ENCODE data around the gene SERPINA4. TPM values are rescaled to one million over a fixed set of nuclear protein-coding genes. Genes with fewer than 3 reads are reported as not detected.

The SERPINA4 gene
- total RNA-seq, 2 donors from 2014 or later: not detected

DNA sequence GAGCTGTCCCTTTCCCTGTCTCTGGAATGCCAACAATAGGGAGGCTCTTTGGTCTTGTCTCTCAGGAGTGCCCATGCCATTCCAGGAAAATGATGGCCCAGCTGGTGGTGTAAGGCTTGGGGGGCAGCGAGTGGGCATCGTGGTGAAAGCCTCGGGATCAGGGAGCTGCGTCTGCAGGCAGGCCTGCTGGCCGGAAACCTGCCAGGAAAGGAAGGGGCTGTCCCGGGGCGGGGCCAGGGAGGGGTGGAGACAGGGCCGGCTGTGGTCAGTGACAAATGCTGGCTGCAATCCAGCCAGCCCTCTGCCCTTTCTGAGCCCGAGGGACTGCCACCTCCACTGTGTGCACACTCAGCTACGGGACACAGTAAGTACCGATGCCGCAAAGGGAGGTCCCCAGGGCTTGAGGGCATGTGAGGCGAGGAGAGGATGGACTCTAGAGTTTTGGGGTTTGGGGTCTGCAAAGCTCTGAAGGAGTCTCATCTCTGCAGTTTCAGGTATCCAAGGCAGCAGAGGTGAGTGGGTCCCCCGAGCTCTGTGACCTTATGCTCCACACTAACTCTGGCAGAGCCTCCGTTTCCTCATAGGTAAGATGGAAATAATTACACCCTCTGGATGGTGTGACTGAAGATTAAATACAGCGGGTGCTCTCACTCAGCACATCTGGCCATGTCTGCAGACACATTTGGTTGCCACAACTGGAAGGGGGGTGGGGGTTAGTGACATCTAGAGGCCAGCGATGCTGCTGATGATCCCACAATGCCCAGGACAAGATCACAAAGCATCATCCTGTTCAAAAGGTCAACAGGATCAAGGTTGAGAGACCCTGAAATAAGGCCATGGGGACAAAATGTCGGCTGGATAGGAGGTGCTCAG lies 20.1 kb downstream of the SERPINA4 start, which contains the start of gene SERPINA5:
Gene SERPINA5 (plus strand): TSS at position 300 of the 873 bp plus-strand sequence. CDS start 5,937 bp downstream, outside the sequence.
- DNase-seq (no peak), ATAC-seq (no peak)
- no peak within 1 kb of the TSS for H3K4me3 Mint-ChIP-seq
- H3K27me3 Mint-ChIP-seq: peaks cover 35% of the 10 kb centered on the region
- no peak within 1 kb of the TSS for H3K27ac Mint-ChIP-seq
- H3K4me1 Mint-ChIP-seq: no peaks in the 10 kb centered on the region
- H3K9me3 ChIP-seq (ENCODE audit: control insufficient read depth, low read length, poor library complexity, severe bottlenecking): no peaks in the 10 kb centered on the region
- H3K36me3 Mint-ChIP-seq (ENCODE audit: low read depth): peaks cover 2% of the 10 kb centered on the region

DNA sequence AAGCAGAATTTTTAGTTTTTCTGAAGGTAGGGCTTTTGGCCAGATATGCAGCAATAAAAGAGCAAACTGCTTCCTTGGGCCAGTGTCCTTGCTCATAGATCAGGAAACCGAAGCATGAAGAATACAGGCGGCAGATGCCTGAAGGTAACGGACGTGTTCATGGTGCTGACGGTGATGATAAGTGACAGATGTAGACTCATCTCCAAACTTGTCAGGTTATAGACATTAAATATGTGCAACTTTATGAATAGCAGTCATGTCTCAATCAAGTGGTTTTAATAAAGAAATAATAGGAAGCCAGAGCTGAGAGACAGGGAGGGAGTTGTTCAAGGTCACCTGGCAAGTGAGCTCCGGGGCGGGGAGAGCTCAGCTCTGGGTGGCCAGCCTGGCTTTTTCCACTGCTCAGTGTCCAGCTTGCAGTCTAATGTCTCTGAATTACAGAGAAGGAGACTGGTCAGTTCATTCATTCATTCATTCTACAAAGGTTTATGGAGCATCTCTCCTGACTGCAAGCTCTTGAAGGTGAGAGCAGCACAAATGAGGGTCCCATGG lies 21.0 kb downstream of the SERPINA4 start:
- Mint-ChIP-seq H3K4me1 (no peaks in the 10 kb centered on the region), H3K36me3 (ENCODE audit: low read depth) (peaks cover 2% of the 10 kb centered on the region), H3K27ac (peak overlapping the region; percentile 56), H3K27me3 (peaks cover 38% of the 10 kb centered on the region), H3K4me3 (no peak overlapping the region)
- no peaks in the 10 kb centered on the region for H3K9me3 ChIP-seq (ENCODE audit: control insufficient read depth, low read length, poor library complexity, severe bottlenecking)
- DNase-seq: no peak
- no peak for ATAC-seq

DNA sequence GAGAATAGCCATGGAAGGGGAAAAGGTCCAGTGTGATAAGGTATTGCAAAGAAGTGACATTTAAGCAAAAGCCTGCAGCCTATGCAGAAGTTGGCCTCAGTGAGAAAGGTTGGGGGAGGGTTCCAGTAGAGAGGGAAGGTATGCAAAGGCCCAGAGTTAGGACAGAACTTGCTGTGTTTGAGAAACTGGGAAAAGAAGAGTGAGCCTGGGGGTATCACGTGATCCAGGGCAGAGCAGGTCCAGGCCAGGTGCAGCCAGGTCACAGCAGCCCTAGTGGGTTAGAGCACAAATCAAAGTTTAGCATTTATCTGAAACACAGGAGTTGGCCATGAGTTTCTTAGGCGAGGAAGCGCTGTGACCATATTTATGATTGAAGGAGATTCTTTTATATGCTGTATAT lies 21.6 kb downstream of the SERPINA4 start:
- peaks cover 2% of the 10 kb centered on the region for H3K36me3 Mint-ChIP-seq (ENCODE audit: low read depth)
- DNase-seq (no peak), ATAC-seq (no peak)
- no peaks in the 10 kb centered on the region for H3K9me3 ChIP-seq (ENCODE audit: control insufficient read depth, low read length, poor library complexity, severe bottlenecking)
- H3K27me3 Mint-ChIP-seq: peaks cover 44% of the 10 kb centered on the region
- H3K4me3 Mint-ChIP-seq: no peak overlapping the region
- no peaks in the 10 kb centered on the region for H3K4me1 Mint-ChIP-seq
- H3K27ac Mint-ChIP-seq: peak overlapping the region; percentile 56

DNA sequence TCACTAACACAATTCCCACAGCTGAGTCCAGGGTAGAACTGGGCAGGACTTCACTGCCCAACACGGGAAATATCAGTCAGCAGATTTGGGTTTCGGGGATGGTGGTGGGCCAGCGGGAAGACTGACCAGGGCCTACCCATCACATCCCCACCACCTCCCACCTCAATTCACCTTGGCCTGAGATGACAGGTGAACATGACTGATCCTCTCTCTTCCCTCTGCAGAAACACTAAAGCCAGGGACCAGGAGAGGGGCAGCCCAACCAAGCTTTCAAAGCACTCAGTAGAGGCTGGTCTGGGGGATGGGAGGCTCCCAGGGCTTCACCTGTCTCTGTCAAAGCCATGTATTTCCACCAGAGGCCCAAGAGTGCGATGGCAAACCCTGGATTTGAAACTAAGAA lies 22.3 kb downstream of the SERPINA4 start:
- Mint-ChIP-seq H3K27me3 (peaks cover 45% of the 10 kb centered on the region), H3K4me1 (no peaks in the 10 kb centered on the region), H3K27ac (no peak overlapping the region), H3K4me3 (no peak overlapping the region), H3K36me3 (ENCODE audit: low read depth) (peaks cover 2% of the 10 kb centered on the region)
- ATAC-seq: no peak
- DNase-seq: no peak
- H3K9me3 ChIP-seq (ENCODE audit: control insufficient read depth, low read length, poor library complexity, severe bottlenecking): no peaks in the 10 kb centered on the region

DNA sequence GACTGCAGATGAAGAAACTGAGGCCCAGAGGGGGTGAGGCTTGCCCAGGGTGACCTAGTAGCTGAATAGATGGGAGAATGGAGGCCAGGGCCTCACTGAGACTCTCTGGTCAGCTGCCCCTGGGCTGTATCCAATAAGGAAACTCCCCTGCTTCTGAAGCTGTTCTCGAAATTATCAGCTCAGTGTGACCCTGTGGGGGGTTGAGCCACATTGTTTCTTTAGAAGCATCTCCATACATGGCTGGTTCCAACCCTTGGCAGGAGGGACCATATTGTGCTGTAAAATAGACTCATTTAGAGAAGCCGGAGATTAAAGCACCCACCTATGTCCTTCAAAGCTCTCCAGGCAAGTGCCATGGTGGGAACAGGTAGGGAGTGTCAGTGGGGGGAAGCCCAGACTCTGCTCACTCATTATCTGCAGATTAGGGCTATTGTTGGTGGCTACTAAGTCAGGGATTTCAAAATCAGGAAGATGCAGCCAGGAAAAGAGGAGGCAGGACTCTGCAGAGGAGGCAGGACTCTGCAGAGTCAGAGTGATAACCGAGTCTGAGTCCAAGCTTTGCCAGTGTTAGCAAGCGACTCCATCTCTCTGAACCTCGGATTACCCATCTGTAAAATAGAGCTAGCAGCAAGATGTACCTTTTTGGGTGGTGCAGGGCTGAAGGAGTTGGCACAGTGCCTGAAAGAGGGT lies 23.5 kb downstream of the SERPINA4 start:
- ATAC-seq: no peak
- H3K27ac Mint-ChIP-seq: no peak overlapping the region
- H3K4me1 Mint-ChIP-seq: no peaks in the 10 kb centered on the region
- H3K27me3 Mint-ChIP-seq: peaks cover 45% of the 10 kb centered on the region
- H3K36me3 Mint-ChIP-seq (ENCODE audit: low read depth): peaks cover 2% of the 10 kb centered on the region
- H3K4me3 Mint-ChIP-seq: no peak overlapping the region
- H3K9me3 ChIP-seq (ENCODE audit: control insufficient read depth, low read length, poor library complexity, severe bottlenecking): no peaks in the 10 kb centered on the region
- DNase-seq: no peak

DNA sequence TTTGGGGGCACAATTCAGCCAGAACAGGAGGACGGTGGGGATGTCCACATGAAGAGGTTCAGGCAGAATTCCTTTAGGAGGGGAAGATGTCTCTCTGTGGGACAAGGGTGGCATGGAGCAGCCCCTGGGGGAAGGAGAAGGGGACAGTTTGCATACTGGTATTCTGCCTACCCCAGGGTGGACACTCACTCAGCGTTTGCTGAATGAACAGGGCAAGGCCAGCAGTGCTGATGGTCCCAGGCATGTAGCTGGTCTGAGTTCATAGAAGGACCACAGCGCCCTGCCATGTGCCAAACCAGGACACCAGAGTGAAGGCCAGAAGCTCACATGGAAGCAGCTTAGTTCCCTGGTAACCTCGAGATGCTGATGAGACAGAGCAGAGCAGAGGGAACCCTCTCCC lies 25.4 kb downstream of the SERPINA4 start:
- Mint-ChIP-seq H3K4me3 (no peak overlapping the region), H3K4me1 (no peaks in the 10 kb centered on the region), H3K36me3 (ENCODE audit: low read depth) (peaks cover 2% of the 10 kb centered on the region), H3K27me3 (peaks cover 45% of the 10 kb centered on the region), H3K27ac (no peak overlapping the region)
- ATAC-seq: no peak
- no peak for DNase-seq
- H3K9me3 ChIP-seq (ENCODE audit: control insufficient read depth, low read length, poor library complexity, severe bottlenecking): no peaks in the 10 kb centered on the region

DNA sequence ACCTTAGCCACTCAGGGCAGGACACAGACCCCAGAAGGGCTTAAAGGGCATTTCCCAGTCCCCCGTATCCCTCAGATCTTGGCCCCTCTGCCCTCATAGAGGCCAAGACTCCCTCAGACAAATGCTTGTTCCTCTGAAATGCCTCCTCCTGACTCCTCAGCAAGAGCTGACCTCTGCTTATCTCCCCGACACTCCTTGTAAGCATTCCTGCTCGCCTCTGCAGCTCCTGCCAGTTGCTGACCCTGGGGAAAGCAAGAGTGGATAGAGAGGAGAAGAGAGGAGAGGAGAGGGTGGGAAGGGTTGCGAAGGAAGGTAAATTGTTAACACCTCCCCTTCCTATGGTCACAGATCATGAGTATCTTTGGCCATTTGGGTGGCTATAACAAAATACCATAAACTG lies 27.1 kb downstream of the SERPINA4 start:
- no peaks in the 10 kb centered on the region for H3K9me3 ChIP-seq (ENCODE audit: control insufficient read depth, low read length, poor library complexity, severe bottlenecking)
- no peaks in the 10 kb centered on the region for H3K4me1 Mint-ChIP-seq
- no peak for ATAC-seq
- H3K27me3 Mint-ChIP-seq: peaks cover 28% of the 10 kb centered on the region
- H3K36me3 Mint-ChIP-seq (ENCODE audit: low read depth): no peaks in the 10 kb centered on the region
- no peak for DNase-seq
- H3K4me3 Mint-ChIP-seq: no peak overlapping the region
- H3K27ac Mint-ChIP-seq: no peak overlapping the region

DNA sequence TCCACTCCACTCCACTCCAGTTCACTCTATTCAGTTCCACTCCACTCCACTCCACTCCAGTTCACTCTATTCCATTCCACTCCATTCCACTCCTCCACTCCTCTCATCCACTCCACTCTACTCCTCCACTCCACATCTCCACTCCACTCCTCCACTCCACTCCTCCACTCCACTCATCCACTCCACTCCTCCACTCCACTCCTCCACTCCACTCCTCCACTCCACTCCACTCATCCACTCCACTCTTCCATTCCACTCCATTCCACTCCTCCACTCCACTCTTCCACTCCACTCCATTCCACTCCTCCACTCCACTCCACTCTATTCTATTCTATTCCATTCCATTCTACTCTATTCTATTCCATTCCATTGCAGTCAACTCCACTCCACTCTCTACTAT lies 29.8 kb downstream of the SERPINA4 start:
- no peaks in the 10 kb centered on the region for H3K36me3 Mint-ChIP-seq (ENCODE audit: low read depth)
- H3K9me3 ChIP-seq (ENCODE audit: control insufficient read depth, low read length, poor library complexity, severe bottlenecking): no peaks in the 10 kb centered on the region
- H3K4me3 Mint-ChIP-seq: no peak overlapping the region
- ATAC-seq: no peak
- H3K27ac Mint-ChIP-seq: no peak overlapping the region
- peaks cover 38% of the 10 kb centered on the region for H3K27me3 Mint-ChIP-seq
- no peak for DNase-seq
- H3K4me1 Mint-ChIP-seq: no peaks in the 10 kb centered on the region

DNA sequence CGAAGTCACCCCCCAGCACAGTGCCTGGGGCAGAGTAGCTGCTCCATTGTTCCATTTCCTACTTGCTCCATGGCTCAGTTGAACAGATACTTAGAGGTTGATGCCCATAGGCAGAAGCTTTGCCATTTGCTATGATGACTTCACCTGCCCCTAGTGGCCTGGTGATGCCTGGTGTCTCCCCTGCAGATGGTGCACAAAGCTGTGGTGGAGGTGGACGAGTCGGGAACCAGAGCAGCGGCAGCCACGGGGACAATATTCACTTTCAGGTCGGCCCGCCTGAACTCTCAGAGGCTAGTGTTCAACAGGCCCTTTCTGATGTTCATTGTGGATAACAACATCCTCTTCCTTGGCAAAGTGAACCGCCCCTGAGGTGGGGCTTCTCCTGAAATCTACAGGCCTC lies 30.6 kb downstream of the SERPINA4 start:
- peaks cover 44% of the 10 kb centered on the region for H3K27me3 Mint-ChIP-seq

DNA sequence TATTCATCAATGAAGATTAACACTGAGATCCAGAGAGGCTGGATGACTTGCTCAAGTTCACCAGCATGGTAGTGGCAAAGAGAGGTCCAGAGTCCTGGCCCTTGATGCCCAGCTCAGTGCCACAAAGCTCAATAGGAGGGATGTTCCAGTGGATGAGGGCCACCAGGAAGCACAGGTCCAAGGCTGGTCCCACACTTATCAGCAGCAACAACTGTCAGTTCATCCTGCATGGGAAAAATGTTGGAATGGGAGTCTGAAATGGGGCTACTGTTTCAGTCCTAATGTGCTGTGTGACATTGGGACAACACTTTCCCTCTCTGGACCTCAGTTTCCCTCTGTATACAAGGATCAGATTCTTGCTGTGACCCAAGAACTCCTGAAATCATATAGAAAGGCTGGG lies 31.2 kb downstream of the SERPINA4 start:
- peaks cover 44% of the 10 kb centered on the region for H3K27me3 Mint-ChIP-seq
- H3K27ac Mint-ChIP-seq: no peak overlapping the region
- no peak overlapping the region for H3K4me3 Mint-ChIP-seq
- DNase-seq: no peak
- no peaks in the 10 kb centered on the region for H3K36me3 Mint-ChIP-seq (ENCODE audit: low read depth)
- no peak for ATAC-seq
- no peaks in the 10 kb centered on the region for H3K4me1 Mint-ChIP-seq
- no peaks in the 10 kb centered on the region for H3K9me3 ChIP-seq (ENCODE audit: control insufficient read depth, low read length, poor library complexity, severe bottlenecking)

More for the DNA sequence above, 30.6 kb downstream of the SERPINA4 start:
- ATAC-seq (no peak), DNase-seq (no peak)
- Mint-ChIP-seq H3K36me3 (ENCODE audit: low read depth) (no peaks in the 10 kb centered on the region), H3K4me3 (no peak overlapping the region), H3K27ac (no peak overlapping the region), H3K4me1 (no peaks in the 10 kb centered on the region)
- H3K9me3 ChIP-seq (ENCODE audit: control insufficient read depth, low read length, poor library complexity, severe bottlenecking): no peaks in the 10 kb centered on the region

DNA sequence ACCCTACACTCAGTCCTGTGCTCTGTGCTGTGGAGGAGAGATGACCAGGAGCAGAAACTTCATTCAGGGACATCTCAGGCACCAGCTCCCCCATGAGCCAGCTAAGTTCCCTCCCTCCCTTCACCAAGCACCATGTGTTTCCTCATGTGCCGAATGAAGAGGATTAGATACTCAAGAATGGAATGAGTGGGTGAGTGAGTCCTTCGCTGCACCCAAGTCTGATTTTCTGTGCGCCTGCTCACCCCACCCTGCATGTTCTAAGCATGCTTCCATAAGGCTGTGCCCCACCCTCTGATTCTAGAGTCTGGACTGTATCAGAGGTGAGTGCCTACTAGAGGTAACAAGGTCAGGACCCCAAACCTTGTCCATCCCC lies 32.1 kb downstream of the SERPINA4 start:
- Mint-ChIP-seq H3K27ac (no peak overlapping the region), H3K27me3 (peaks cover 39% of the 10 kb centered on the region), H3K4me3 (no peak overlapping the region), H3K4me1 (no peaks in the 10 kb centered on the region), H3K36me3 (ENCODE audit: low read depth) (no peaks in the 10 kb centered on the region)
- DNase-seq (no peak), ATAC-seq (no peak)
- H3K9me3 ChIP-seq (ENCODE audit: control insufficient read depth, low read length, poor library complexity, severe bottlenecking): no peaks in the 10 kb centered on the region

DNA sequence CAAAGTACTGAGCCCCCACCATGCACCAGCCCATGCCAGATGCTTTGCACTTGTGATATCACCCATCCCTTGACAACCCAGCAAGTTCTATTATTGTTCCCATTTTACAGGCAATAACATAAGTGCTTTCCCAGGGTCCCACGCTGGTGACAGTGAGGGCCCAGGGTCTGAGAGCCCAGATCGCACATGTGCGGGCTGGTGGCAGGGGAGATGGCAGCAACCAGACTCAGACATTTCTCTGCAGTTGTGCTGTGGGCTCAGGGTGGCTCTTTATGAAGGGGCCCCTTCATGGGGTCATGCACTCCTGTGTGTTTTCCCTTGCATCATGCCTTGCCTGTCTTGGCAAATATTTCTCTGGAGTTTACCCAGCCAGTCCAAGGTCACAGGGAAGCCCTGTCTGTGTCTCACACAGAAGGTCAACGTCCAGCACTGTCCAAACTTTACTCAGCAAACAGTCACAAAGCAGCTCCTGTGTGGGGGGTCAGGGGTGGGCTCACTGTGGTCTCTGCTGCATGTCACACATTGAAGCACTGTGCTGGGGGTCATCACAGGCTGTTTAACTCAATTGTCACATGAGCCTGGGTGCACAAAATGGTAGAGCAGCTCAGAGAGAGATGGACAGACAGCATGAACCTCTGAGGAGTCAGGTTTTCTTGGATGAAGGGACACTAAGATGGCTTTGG lies 32.6 kb downstream of the SERPINA4 start:
- Mint-ChIP-seq H3K27ac (no peak overlapping the region), H3K4me3 (no peak overlapping the region), H3K4me1 (no peaks in the 10 kb centered on the region), H3K36me3 (ENCODE audit: low read depth) (no peaks in the 10 kb centered on the region), H3K27me3 (peaks cover 43% of the 10 kb centered on the region)
- DNase-seq (no peak), ATAC-seq (no peak)
- no peaks in the 10 kb centered on the region for H3K9me3 ChIP-seq (ENCODE audit: control insufficient read depth, low read length, poor library complexity, severe bottlenecking)

DNA sequence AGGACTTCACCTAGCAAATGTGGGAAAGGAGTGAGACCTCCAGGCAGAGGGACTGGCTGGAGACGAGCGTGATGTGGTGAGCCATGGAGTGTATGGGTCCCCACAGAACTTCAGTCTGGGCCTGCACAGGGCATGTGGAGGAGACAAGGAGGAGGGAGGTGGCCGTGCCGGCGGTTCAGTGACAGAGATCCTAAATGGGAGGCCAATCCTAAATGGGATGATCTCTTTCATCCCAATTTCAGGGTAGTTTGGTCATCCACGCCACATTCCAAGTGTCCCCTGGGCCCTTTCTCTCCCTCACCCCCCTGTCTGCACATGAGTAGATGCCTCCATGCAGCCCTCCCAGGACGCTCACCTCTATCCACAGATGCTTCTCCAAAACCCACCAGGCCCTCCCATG lies 33.2 kb downstream of the SERPINA4 start:
- peaks cover under 1% of the 10 kb centered on the region for H3K4me1 Mint-ChIP-seq
- ATAC-seq (no peak), DNase-seq (no peak)
- peaks cover 48% of the 10 kb centered on the region for H3K27me3 Mint-ChIP-seq
- no peaks in the 10 kb centered on the region for H3K36me3 Mint-ChIP-seq (ENCODE audit: low read depth)
- H3K9me3 ChIP-seq (ENCODE audit: control insufficient read depth, low read length, poor library complexity, severe bottlenecking): no peaks in the 10 kb centered on the region
- H3K27ac Mint-ChIP-seq: no peak overlapping the region
- no peak overlapping the region for H3K4me3 Mint-ChIP-seq
